Gastrocnemius medialis (tissue), 4 donors: Measurements from ENCODE around the gene DOCK3.

ENCODE experiments used
- CTCF ChIP-seq, 5 experiments: fragments of 450-650 bp in 3 of 5; fragments of 200-600 bp in 2 of 5; sonication (generic) in 2 of 5; IDR thresholded peaks in 4 of 5; conservative IDR thresholded peaks in 1 of 5; 1 replicate in 4 of 5; 2 replicates in 1 of 5; pipeline ENCODE4 v1.5.1; 2016 to 2019; ENCODE audit warnings: antibody characterized with exemption in 5 of 5, mild to moderate bottlenecking in 3 of 5, moderate library complexity in 3 of 5
- POLR2A ChIP-seq, 2 donors: fragments of 450-650 bp; IDR thresholded peaks; one replicate each; pipeline ENCODE4 v1.6.1; 2017; ENCODE audit warnings: antibody characterized with exemption in 2 of 2, mild to moderate bottlenecking in 2 of 2, moderate library complexity in 2 of 2

- TF ChIP-seq CTCF (IDR thresholded peaks at IDR 0.05 in 4 of 5, conservative IDR thresholded peaks at IDR 0.05 in 1 of 5) (no peak), POLR2A (IDR thresholded peaks at IDR 0.05) (no peak)
Measured at GRCh38 chr3:51173518-51174271, 499.0 kb downstream of the DOCK3 start.
